ENCODE measurements around the gene GDF10.

GDF10 gene

DNA sequence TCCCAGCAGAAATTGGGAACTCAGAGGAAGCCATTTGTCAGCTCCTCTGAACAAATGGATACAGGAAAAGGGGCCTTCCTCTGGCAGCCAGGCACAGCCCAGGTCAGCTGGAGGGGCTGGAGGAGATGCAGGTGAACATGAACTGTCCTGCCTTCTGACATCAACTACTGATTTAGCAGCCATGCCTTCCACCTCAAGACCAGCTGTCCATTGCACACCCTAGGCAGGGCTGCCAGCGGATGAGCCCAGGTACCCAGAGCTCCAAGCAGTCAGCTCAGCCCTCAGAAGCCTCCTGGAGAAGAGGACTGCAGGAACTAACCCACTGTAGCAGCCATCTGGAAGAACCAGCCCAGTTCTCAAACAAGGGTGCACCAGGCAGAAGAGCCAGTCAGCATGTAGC is 44.1 kb upstream of the GDF10 start:
- H3K27ac ChIP-seq (replicated peaks), result no peak overlapping the region

DNA sequence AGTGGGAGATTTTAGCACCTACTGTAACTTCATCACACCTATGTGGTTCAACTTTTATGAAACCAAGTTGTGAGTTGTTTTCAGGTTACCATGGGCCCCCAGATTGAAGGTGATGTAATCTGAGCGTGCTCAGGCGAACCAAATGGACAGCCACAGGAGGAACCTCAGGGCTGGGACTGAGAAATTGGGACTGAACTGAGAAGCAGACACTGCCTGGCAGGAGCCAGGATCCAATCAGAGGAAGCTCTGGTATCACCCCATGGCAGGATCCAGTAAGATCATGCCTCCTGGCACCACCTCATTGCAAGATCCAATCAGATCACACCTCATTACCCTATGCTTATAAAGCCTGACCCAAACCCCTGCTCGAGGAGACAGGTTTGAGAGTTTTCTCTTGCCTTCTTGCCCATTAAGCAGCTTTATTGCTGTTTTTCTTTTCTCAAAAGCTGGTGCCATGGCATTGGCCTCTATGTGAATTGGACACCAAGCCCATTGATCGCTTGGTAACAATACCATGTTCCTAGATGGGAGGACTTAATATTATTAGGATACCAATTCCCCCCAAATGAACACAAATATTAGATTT is 43.2 kb upstream of the GDF10 start:
- Histone ChIP-seq H3K4me3 (replicated peaks; ENCODE audit: insufficient read depth, low read length) (no peak overlapping the region), H3K27ac (replicated peaks) (peak overlapping the region; percentile 46), H3K27me3 (ENCODE audit: insufficient read depth, poor library complexity, severe bottlenecking) (no peaks in the 10 kb centered on the region)
- TF ChIP-seq GABPA (IDR thresholded peaks at IDR 0.05; ENCODE audit: low read depth) (no peak), SPI1 (IDR thresholded peaks at IDR 0.05; ENCODE audit: borderline replicate concordance, low read depth) (no peak)
- TF ChIP-seq, protein P1, sequence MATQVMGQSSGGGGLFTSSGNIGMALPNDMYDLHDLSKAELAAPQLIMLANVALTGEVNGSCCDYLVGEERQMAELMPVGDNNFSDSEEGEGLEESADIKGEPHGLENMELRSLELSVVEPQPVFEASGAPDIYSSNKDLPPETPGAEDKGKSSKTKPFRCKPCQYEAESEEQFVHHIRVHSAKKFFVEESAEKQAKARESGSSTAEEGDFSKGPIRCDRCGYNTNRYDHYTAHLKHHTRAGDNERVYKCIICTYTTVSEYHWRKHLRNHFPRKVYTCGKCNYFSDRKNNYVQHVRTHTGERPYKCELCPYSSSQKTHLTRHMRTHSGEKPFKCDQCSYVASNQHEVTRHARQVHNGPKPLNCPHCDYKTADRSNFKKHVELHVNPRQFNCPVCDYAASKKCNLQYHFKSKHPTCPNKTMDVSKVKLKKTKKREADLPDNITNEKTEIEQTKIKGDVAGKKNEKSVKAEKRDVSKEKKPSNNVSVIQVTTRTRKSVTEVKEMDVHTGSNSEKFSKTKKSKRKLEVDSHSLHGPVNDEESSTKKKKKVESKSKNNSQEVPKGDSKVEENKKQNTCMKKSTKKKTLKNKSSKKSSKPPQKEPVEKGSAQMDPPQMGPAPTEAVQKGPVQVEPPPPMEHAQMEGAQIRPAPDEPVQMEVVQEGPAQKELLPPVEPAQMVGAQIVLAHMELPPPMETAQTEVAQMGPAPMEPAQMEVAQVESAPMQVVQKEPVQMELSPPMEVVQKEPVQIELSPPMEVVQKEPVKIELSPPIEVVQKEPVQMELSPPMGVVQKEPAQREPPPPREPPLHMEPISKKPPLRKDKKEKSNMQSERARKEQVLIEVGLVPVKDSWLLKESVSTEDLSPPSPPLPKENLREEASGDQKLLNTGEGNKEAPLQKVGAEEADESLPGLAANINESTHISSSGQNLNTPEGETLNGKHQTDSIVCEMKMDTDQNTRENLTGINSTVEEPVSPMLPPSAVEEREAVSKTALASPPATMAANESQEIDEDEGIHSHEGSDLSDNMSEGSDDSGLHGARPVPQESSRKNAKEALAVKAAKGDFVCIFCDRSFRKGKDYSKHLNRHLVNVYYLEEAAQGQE (IDR thresholded peaks at IDR 0.05; ENCODE audit: insufficient replicate concordance, low read depth), result no peak
- peak; percentile 52 to 56 for DNase-seq (ENCODE audit: low read depth in 1 of 2, low spot score in 1 of 2)

More for the DNA sequence above, 44.1 kb upstream of the GDF10 start:
- H3K27me3 ChIP-seq (ENCODE audit: insufficient read depth, poor library complexity, severe bottlenecking), result no peaks in the 10 kb centered on the region
- no peak for TF ChIP-seq POLR2AphosphoS5 (IDR thresholded peaks at IDR 0.05; ENCODE audit: low read depth)
- TF ChIP-seq SPI1 (IDR thresholded peaks at IDR 0.05; ENCODE audit: borderline replicate concordance, low read depth), result no peak
- TF ChIP-seq GABPA (IDR thresholded peaks at IDR 0.05; ENCODE audit: low read depth), result no peak
- TF ChIP-seq, protein P2, sequence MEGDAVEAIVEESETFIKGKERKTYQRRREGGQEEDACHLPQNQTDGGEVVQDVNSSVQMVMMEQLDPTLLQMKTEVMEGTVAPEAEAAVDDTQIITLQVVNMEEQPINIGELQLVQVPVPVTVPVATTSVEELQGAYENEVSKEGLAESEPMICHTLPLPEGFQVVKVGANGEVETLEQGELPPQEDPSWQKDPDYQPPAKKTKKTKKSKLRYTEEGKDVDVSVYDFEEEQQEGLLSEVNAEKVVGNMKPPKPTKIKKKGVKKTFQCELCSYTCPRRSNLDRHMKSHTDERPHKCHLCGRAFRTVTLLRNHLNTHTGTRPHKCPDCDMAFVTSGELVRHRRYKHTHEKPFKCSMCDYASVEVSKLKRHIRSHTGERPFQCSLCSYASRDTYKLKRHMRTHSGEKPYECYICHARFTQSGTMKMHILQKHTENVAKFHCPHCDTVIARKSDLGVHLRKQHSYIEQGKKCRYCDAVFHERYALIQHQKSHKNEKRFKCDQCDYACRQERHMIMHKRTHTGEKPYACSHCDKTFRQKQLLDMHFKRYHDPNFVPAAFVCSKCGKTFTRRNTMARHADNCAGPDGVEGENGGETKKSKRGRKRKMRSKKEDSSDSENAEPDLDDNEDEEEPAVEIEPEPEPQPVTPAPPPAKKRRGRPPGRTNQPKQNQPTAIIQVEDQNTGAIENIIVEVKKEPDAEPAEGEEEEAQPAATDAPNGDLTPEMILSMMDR (IDR thresholded peaks at IDR 0.05; ENCODE audit: insufficient read depth, low read length), result no peak
- TF ChIP-seq, protein P1 (IDR thresholded peaks at IDR 0.05; ENCODE audit: insufficient replicate concordance, low read depth), result no peak
- no peak overlapping the region for H3K4me3 ChIP-seq (replicated peaks; ENCODE audit: insufficient read depth, low read length)
- no peak for DNase-seq (ENCODE audit: low read depth in 1 of 2, low spot score in 1 of 2)

DNA sequence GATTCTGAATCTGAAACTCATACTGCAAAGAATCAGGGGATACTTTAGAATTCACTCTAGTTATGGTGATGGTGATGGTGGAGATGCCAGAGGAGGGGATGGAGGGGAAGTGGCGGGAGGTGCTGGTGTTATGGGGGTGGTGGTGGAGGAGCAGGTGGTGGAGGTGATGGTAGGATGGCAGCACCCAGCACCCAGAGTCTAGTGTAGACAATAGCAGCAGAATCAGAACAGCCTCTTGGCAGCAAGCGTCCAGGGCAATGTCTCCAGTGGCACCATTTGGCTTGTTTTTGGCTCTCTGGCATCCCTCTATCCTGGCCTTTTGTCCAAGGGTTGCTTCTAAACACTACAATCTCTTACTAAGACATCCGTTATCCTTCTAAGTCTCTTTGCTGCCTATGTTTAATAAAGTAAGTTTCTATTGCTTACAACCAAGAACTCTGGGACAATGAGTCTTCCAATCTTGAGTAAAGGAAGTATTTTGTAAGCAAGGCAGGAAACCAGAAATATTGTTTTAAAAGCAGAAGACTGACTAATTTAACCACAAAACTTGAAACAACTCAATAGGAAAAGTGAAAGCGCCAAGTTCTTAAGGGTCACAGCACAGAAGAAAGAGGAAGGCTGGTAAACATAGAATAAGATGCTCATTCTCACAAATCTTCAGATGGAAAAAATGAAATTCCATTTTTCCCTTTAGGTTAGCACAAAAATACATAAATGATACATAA is 42.4 kb upstream of the GDF10 start:
- peak overlapping the region; percentile 46 for H3K27ac ChIP-seq (replicated peaks)
- DNase-seq (ENCODE audit: low read depth in 1 of 2, low spot score in 1 of 2), result peak; percentile 45 to 70

More for the DNA sequence above, 42.4 kb upstream of the GDF10 start:
- Histone ChIP-seq H3K4me3 (replicated peaks; ENCODE audit: insufficient read depth, low read length) (no peak overlapping the region), H3K27me3 (ENCODE audit: insufficient read depth, poor library complexity, severe bottlenecking) (no peaks in the 10 kb centered on the region)
- TF ChIP-seq, protein P1 (IDR thresholded peaks at IDR 0.05; ENCODE audit: insufficient replicate concordance, low read depth), result no peak
- TF ChIP-seq SPI1 (IDR thresholded peaks at IDR 0.05; ENCODE audit: borderline replicate concordance, low read depth), result peak; percentile 87

Data from HL-60 (cell line).